Right lobe of liver (tissue), 4 donors: ENCODE data around the gene ZNF621.
"Not testable (repeated sequence)": the region's sequence is repeated elsewhere in the genome, so short reads cannot be mapped to it uniquely, and the experiment has no call there.

ENCODE experiments used
- POLR2A ChIP-seq: fragments of 450-650 bp; IDR thresholded peaks from one replicate; pipeline ENCODE4 v1.6.1; 2017; ENCODE audit warnings: antibody characterized with exemption, mild to moderate bottlenecking
- TF ChIP-seq, protein P1 (sequence below), 4 donors: fragments of 200-600 bp in 3 of 4; fragments of 450-650 bp in 1 of 4; IDR thresholded peaks; one replicate each; pipeline versions ENCODE4 v1.5.1 to v1.8.0; 2016 to 2022; ENCODE audit warnings: antibody characterized with exemption in 4 of 4, mild to moderate bottlenecking in 2 of 4
- donor health status: DM: no; HTN: no; CAD: no.
- donor health status: DM: no; HTN: no; CAD: no.
- donor health status: DM: no; HTN: yes; CAD: no.

DNA sequence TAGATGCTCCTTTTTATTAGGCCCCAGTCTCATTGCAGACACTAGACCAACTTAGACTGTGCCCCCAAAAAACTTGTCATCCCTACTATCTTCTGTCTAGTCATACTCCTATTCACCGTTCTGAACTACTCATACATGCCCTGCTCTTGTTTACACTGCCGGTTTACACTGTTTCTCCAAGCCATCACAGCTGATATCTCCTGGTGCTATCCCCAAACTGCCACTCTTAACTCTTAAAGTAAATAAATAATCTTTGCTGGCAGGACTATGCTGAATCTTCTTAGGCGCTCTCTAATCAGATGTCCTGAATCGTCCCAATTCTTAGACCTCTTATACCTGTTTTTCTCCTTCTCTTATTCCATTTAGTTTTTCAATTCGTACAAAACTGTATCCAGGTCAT lies 40.9 kb downstream of the ZNF621 start:
- TF ChIP-seq POLR2A = not testable (repeated sequence)
- TF ChIP-seq, protein P1, sequence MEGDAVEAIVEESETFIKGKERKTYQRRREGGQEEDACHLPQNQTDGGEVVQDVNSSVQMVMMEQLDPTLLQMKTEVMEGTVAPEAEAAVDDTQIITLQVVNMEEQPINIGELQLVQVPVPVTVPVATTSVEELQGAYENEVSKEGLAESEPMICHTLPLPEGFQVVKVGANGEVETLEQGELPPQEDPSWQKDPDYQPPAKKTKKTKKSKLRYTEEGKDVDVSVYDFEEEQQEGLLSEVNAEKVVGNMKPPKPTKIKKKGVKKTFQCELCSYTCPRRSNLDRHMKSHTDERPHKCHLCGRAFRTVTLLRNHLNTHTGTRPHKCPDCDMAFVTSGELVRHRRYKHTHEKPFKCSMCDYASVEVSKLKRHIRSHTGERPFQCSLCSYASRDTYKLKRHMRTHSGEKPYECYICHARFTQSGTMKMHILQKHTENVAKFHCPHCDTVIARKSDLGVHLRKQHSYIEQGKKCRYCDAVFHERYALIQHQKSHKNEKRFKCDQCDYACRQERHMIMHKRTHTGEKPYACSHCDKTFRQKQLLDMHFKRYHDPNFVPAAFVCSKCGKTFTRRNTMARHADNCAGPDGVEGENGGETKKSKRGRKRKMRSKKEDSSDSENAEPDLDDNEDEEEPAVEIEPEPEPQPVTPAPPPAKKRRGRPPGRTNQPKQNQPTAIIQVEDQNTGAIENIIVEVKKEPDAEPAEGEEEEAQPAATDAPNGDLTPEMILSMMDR (IDR thresholded peaks at IDR 0.05) = not testable (repeated sequence)
